A673 (cell line): ENCODE results near the gene SPDEF.

Source experiments
- CTCF ChIP-seq: fragments of 300-800, 200-600 bp; sonication (generic); conservative IDR thresholded peaks from 2 replicates; pipeline ENCODE4 v1.5.1; 2017; ENCODE audit warnings: low read depth, mild to moderate bottlenecking, antibody characterized with exemption, low read length, moderate library complexity, mixed read lengths
- EZH2 ChIP-seq: fragments of 200-600 bp; sonication (generic); IDR thresholded peaks from 2 replicates; pipeline ENCODE4 v1.6.1; 2017; ENCODE audit warnings: borderline replicate concordance, low read depth, mild to moderate bottlenecking, mixed read lengths, antibody characterized with exemption, low read length; ENCODE audit not compliant: poor library complexity, severe bottlenecking

- TF ChIP-seq CTCF (no peak), EZH2 (no peak)
These were observed 41.3 kb downstream of the SPDEF start for GRCh38 chr6:34514593-34515472.
